Suprapubic skin (tissue), 4 donors: ENCODE results near the gene MTAP.

Source experiments
- CTCF ChIP-seq, 2 donors: fragments of 200-600 bp in 1 of 2; fragments of 450-650 bp in 1 of 2; sonication (generic) in 1 of 2; IDR thresholded peaks; one replicate each; pipeline ENCODE4 v1.5.1; 2016 to 2019; ENCODE audit warnings: antibody characterized with exemption in 2 of 2, mild to moderate bottlenecking in 1 of 2, moderate library complexity in 1 of 2
- POLR2A ChIP-seq, 2 donors: fragments of 450-650 bp; IDR thresholded peaks; one replicate each; pipeline ENCODE4 v1.6.1; 2017; ENCODE audit warnings: antibody characterized with exemption in 2 of 2, mild to moderate bottlenecking in 2 of 2, moderate library complexity in 2 of 2
- POLR2AphosphoS5 ChIP-seq, 3 donors: sonication (generic); formaldehyde crosslinking; IDR thresholded peaks; one replicate each; pipeline ENCODE4 v1.6.1; 2017; ENCODE audit warnings: antibody characterized with exemption in 3 of 3

DNA sequence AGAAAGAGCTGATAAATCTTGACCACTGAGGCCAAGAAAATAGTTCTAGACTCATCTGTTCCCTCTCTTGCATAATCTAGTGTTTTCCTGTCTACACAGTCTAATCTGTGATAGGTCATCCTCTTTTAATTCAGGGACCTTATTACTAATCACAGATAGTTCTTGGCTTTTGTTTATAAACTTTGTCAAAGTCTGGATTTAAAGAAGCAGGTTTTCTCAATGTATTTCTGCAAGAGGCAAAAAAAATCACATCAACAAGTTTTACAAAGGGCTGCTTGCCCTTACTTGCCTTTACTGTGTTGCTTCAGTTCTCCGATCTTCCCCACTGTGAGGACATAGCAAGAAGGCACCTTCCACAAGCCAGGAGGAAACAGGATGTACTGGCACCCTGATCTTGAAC, 43.9 kb upstream of the MTAP start:
- TF ChIP-seq POLR2A (IDR thresholded peaks at IDR 0.05): no peak
- no peak for TF ChIP-seq CTCF (IDR thresholded peaks at IDR 0.05)
- TF ChIP-seq POLR2AphosphoS5 (IDR thresholded peaks at IDR 0.05): no peak
